H1 (cell line): ENCODE measurements around the gene SPRN. TPM values are rescaled to one million over a fixed set of nuclear protein-coding genes. Genes with fewer than 3 reads are reported as not detected.

Source experiments
- CTCF ChIA-PET: fragments of 300-600 bp; sonication (Branson Sonifier 250); formaldehyde crosslinking; loops from one replicate; lab custom pipeline; 2021; ENCODE audit not compliant: partially characterized antibody; lab: Charles Lee
- POLR2A ChIA-PET: fragments of 300-600 bp; sonication (Branson Sonifier 250); formaldehyde crosslinking; loops from one replicate; lab custom pipeline; 2021; ENCODE audit warnings: inconsistent platforms; ENCODE audit not compliant: partially characterized antibody; lab: Charles Lee
- DNase-seq, 2 experiments: peaks; one replicate each; pipeline versions ENCODE4 v3.0.0 to v3.0.0-alpha.2; 2010 to 2022; ENCODE audit warnings: low spot score in 2 of 2, low read depth in 1 of 2, mixed read lengths in 1 of 2
- FAIRE-seq: peaks from 2 replicates; lab custom pipeline; 2011; peaks lifted over from hg19 to GRCh38; lab: Jason Lieb, UNC
- H2AFZ ChIP-seq: 2 replicates; pipeline ENCODE4 v1.8.1; 2012; ENCODE audit warnings: low read length, inconsistent platforms
- H2AK5ac ChIP-seq: 2 replicates; pipeline ENCODE4 v1.6.1; 2013; ENCODE audit warnings: low read depth, low read length
- H2BK120ac ChIP-seq: replicated peaks from 2 replicates; pipeline ENCODE3; 2013; ENCODE audit warnings: low read depth, low read length, inconsistent platforms
- H2BK12ac ChIP-seq: 2 replicates; pipeline ENCODE4 v1.6.1; 2013; ENCODE audit warnings: low read depth, low read length
- H2BK15ac ChIP-seq: 2 replicates; pipeline ENCODE4 v1.6.1; 2013; ENCODE audit warnings: low read length
- H2BK20ac ChIP-seq: 2 replicates; pipeline ENCODE4 v1.6.1; 2013; ENCODE audit warnings: low read length
- H2BK5ac ChIP-seq: 2 replicates; pipeline ENCODE4 v1.6.1; 2013; ENCODE audit warnings: low read depth, low read length
- H3K14ac ChIP-seq: 2 replicates; pipeline ENCODE4 v1.6.1; 2013; ENCODE audit warnings: inconsistent platforms; ENCODE audit not compliant: insufficient read length
- H3K18ac ChIP-seq: 2 replicates; pipeline ENCODE4 v1.6.1; 2013; ENCODE audit warnings: low read length; ENCODE audit errors: extremely low read depth
- H3K23ac ChIP-seq: 2 replicates; pipeline ENCODE4 v1.6.1; 2013; ENCODE audit warnings: inconsistent platforms; ENCODE audit not compliant: insufficient read length
- H3K23me2 ChIP-seq: 2 replicates; pipeline ENCODE4 v1.6.1; 2013; ENCODE audit warnings: low read depth, low read length
- H3K27ac ChIP-seq: 2 replicates; pipeline ENCODE4 v1.6.1; 2011; ENCODE audit warnings: low read depth, low read length, inconsistent platforms
- H3K27me3 ChIP-seq, 4 experiments: replicated peaks in 1 of 4; 1 replicate in 1 of 4; 2 replicates in 3 of 4; pipeline versions ENCODE4 v1.6.1 to v1.8.1; 2011 to 2013; ENCODE audit warnings: low read length in 3 of 4, mild to moderate bottlenecking in 3 of 4, inconsistent platforms in 2 of 4, mixed read lengths in 2 of 4, moderate library complexity in 1 of 4; ENCODE audit not compliant: control insufficient read depth in 3 of 4, insufficient read depth in 3 of 4; ENCODE audit errors: extremely low read depth in 1 of 4
- H3K36me3 ChIP-seq, 4 experiments: 2 replicates each; pipeline versions ENCODE4 v1.6.1 to v1.8.1; 2011 to 2013; ENCODE audit warnings: mild to moderate bottlenecking in 4 of 4, low read length in 3 of 4, moderate library complexity in 2 of 4, control low read depth in 1 of 4, inconsistent platforms in 1 of 4; ENCODE audit not compliant: insufficient read depth in 4 of 4, control insufficient read depth in 2 of 4
- H3K4ac ChIP-seq: replicated peaks from 2 replicates; pipeline ENCODE3; 2013; ENCODE audit warnings: low read length, low read depth, mixed read lengths, inconsistent platforms; ENCODE audit not compliant: insufficient read length
- H3K4me1 ChIP-seq, 4 experiments: replicated peaks in 1 of 4; 1 replicate in 1 of 4; 2 replicates in 3 of 4; pipeline versions ENCODE4 v1.6.1 to v1.8.1; 2011 to 2013; ENCODE audit warnings: low read length in 3 of 4, inconsistent platforms in 2 of 4, mixed read lengths in 1 of 4; ENCODE audit not compliant: insufficient read depth in 4 of 4, control insufficient read depth in 3 of 4
- H3K4me2 ChIP-seq, 2 experiments: 2 replicates each; pipeline versions ENCODE4 v1.6.1 to v1.8.1; 2011 to 2013; ENCODE audit warnings: low read depth in 2 of 2, low read length in 2 of 2, control low read depth in 1 of 2, inconsistent platforms in 1 of 2, mild to moderate bottlenecking in 1 of 2; ENCODE audit not compliant: insufficient read depth in 1 of 2
- H3K4me3 ChIP-seq, 4 experiments: fragments of 200-600, 300-600 bp in 1 of 4; sonication (generic), shearing (Covaris generic), sonication (Bioruptor Twin) in 1 of 4; 2 replicates each; pipeline versions ENCODE4 v1.5.1 to v1.8.1; 2011 to 2016; ENCODE audit warnings: low read length in 4 of 4, low read depth in 3 of 4, control low read depth in 2 of 4, inconsistent platforms in 2 of 4, mild to moderate bottlenecking in 2 of 4, mixed read lengths in 1 of 4, moderate library complexity in 1 of 4; ENCODE audit not compliant: insufficient read depth in 2 of 4; ENCODE audit errors: extremely low read depth in 1 of 4
- H3K56ac ChIP-seq: replicated peaks from 2 replicates; pipeline ENCODE3; 2013; ENCODE audit warnings: low read depth, mild to moderate bottlenecking, mixed read lengths, low read length, inconsistent platforms; ENCODE audit not compliant: insufficient read length
- H3K79me1 ChIP-seq: 2 replicates; pipeline ENCODE4 v1.6.1; 2013; ENCODE audit warnings: low read depth, low read length, control low read depth
- H3K79me2 ChIP-seq, 2 experiments: 2 replicates each; pipeline versions ENCODE4 v1.6.1 to v1.8.1; 2012 to 2013; ENCODE audit warnings: low read length in 2 of 2, mild to moderate bottlenecking in 2 of 2, inconsistent platforms in 1 of 2; ENCODE audit not compliant: insufficient read depth in 2 of 2, control insufficient read depth in 1 of 2
- H3K9ac ChIP-seq, 4 experiments: replicated peaks in 1 of 4; 1 replicate in 1 of 4; 2 replicates in 3 of 4; pipeline versions ENCODE4 v1.6.1 to v1.8.1; 2011 to 2013; ENCODE audit warnings: low read depth in 3 of 4, low read length in 3 of 4, control low read depth in 2 of 4, mild to moderate bottlenecking in 2 of 4, moderate library complexity in 2 of 4, inconsistent platforms in 1 of 4; ENCODE audit errors: extremely low read depth in 1 of 4
- H3K9me3 ChIP-seq, 2 experiments: 2 replicates each; pipeline versions ENCODE4 v1.6.1 to v1.8.1; 2012 to 2013; ENCODE audit warnings: mild to moderate bottlenecking in 2 of 2, moderate library complexity in 2 of 2, control low read depth in 1 of 2, inconsistent platforms in 1 of 2, low read depth in 1 of 2, low read length in 1 of 2, mixed read lengths in 1 of 2; ENCODE audit not compliant: insufficient read depth in 2 of 2
- H4K20me1 ChIP-seq, 2 experiments: replicated peaks in 1 of 2; 2 replicates each; pipeline versions ENCODE3 to v1.8.1; 2011 to 2013; ENCODE audit warnings: inconsistent platforms in 2 of 2, low read length in 2 of 2, mild to moderate bottlenecking in 1 of 2; ENCODE audit not compliant: insufficient read depth in 2 of 2, control insufficient read depth in 1 of 2
- H4K5ac ChIP-seq: 2 replicates; pipeline ENCODE4 v1.6.1; 2013; ENCODE audit warnings: low read length, low read depth, mixed read lengths, inconsistent platforms; ENCODE audit not compliant: insufficient read length
- H4K8ac ChIP-seq: 2 replicates; pipeline ENCODE4 v1.8.0; 2013; ENCODE audit warnings: mild to moderate bottlenecking, moderate library complexity, low read length, inconsistent platforms; ENCODE audit not compliant: insufficient read depth; ENCODE audit errors: extremely low read depth
- H4K91ac ChIP-seq: replicated peaks from 2 replicates; pipeline ENCODE3; 2013; ENCODE audit warnings: low read length, mixed read lengths, inconsistent platforms; ENCODE audit not compliant: insufficient read length
- HDAC2 ChIP-seq, 2 experiments: fragments of 300-600 bp in 1 of 2; sonication (generic) in 1 of 2; IDR thresholded peaks; 2 replicates each; pipeline ENCODE4 v1.6.1; 2011 to 2012; ENCODE audit warnings: low read depth in 2 of 2, low read length in 2 of 2, mild to moderate bottlenecking in 2 of 2, moderate library complexity in 2 of 2, borderline replicate concordance in 1 of 2, inconsistent platforms in 1 of 2
- POLR2AphosphoS5 ChIP-seq: IDR thresholded peaks from 2 replicates; pipeline ENCODE4 v1.6.1; 2011; ENCODE audit warnings: low read depth, low read length
- TAF1 ChIP-seq: IDR thresholded peaks from 2 replicates; pipeline ENCODE4 v1.6.1; 2011; ENCODE audit warnings: mild to moderate bottlenecking, low read depth, low read length
- WGBS, 2 experiments: shearing (Covaris generic) in 1 of 2; methylation state at CpG; one replicate each; pipeline versions ENCODE4 v1.1.6 to v1.1.7; 2013 to 2015; ENCODE audit warnings: low lambda C conversion rate in 2 of 2, mixed read lengths in 2 of 2, inconsistent platforms in 1 of 2, low coverage in 1 of 2, missing lambda C conversion rate in 1 of 2; ENCODE audit not compliant: insufficient replicate concordance in 2 of 2, insufficient coverage in 1 of 2, insufficient read length in 1 of 2; ENCODE audit errors: extremely low coverage in 1 of 2, missing lambda C conversion rate in 1 of 2; 5-methylcytosine and 5-hydroxymethylcytosine counted together
- polyA plus RNA-seq, 7 experiments: library from polyadenylated mRNA; depleted of rRNA in 3 of 7; stranded (reverse) in 5 of 7; unstranded in 2 of 7; fragments of >200 nt in 5 of 7; fragments of 200-250 nt in 2 of 7; gene quantifications; 1 replicate in 5 of 7; 2 replicates in 1 of 7; 4 replicates in 1 of 7; pipeline versions ENCODE4 v1.2.1 to v1.2.3, GENCODE V29; 2011 to 2013; ENCODE audit warnings: missing spikeins in 2 of 7, mixed read lengths in 2 of 7
- total RNA-seq: library from RNA; stranded (reverse); fragmentation: NEBNext Ultra II Directional; extraction: Animal tissue kit (Norgen Biotek cat#: 25700); gene quantifications from 2 replicates; pipeline ENCODE4 v1.2.1, GENCODE V29; 2021

The SPRN gene
- total and polyA plus RNA-seq, 2 of the 8 experiments (the other 6 are each of a cell fraction or from before 2014, with no cell fraction given): 0.23 to 0.24 TPM

GRCh38 chr10:133446979-133447378, 22.6 kb upstream of the SPRN start:
- Histone ChIP-seq H2AK5ac (no peak overlapping the region), H4K5ac (no peak overlapping the region), H3K14ac (no peak overlapping the region), H2BK20ac (no peak overlapping the region), H3K4me1 (no peaks in the 10 kb centered on the region), H3K56ac (no peak overlapping the region), H3K36me3 (no peaks in the 10 kb centered on the region), H3K23me2 (no peaks in the 10 kb centered on the region), H3K79me2 (no peaks in the 10 kb centered on the region), H2AFZ (no peak overlapping the region), H4K91ac (no peak overlapping the region), H3K23ac (no peak overlapping the region), H2BK15ac (no peak overlapping the region), H3K9me3 (peaks cover 58 to 68% of the 10 kb centered on the region in 2 experiments), H2BK5ac (no peak overlapping the region), H3K4me2 (no peak overlapping the region), H3K27me3 (no peaks in the 10 kb centered on the region), H3K4ac (no peak overlapping the region), H3K4me3 (no peak overlapping the region), H4K8ac (no peak overlapping the region), H3K9ac (no peak overlapping the region), H3K18ac (no peak overlapping the region), H3K79me1 (no peaks in the 10 kb centered on the region), H2BK120ac (no peak overlapping the region), H2BK12ac (no peak overlapping the region), H4K20me1 (no peaks in the 10 kb centered on the region), H3K27ac (no peak overlapping the region)
- 86% methylated on average over 11 of the region's 11 CpGs; no CpG with 5 or more reads in 1 of the 2 experiments for WGBS, 2 experiments
- ChIA-PET CTCF (no interaction called here), POLR2A (no interaction called here)
- DNase-seq (no peak), FAIRE-seq (no peak)
- TF ChIP-seq HDAC2 (IDR thresholded peaks at IDR 0.05; ENCODE audit: borderline replicate concordance in 1 of 2, low read depth in 2 of 2, low read length in 2 of 2) (no peak), TAF1 (no peak), POLR2AphosphoS5 (no peak)
